ENCODE data around the gene MYL6B. TPM values are rescaled to one million over a fixed set of nuclear protein-coding genes. Genes with fewer than 3 reads are reported as not detected.
"Not testable (repeated sequence)": the region's sequence is repeated elsewhere in the genome, so short reads cannot be mapped to it uniquely, and the experiment has no call there.

MYL6B gene
- polyA plus RNA-seq, 1 donor (not counting 4 experiments of a cell fraction or from before 2014, with no cell fraction given) = 44.9 TPM

DNA sequence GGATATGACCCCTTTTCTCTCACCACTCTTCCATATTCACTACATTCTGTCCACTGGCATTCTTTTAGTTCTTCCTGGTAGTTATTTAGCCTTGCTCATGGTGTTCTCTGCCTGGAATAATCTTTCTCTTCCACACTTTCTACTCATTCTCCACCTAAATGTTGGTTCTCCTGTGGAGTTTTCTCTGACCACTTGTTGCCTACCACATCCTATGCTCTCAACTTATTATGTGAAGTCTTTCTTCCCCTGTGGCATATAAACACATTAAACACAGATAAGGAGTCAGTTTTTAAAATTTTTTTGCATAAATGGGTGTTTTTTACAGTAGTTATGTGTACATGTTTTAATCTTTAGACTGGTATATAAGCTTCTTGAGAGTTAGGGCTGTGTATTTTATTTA is 40.2 kb downstream of the MYL6B start:
- Histone ChIP-seq H3K9me3 (ENCODE audit: control insufficient read depth, low read depth, low read length) (no peaks in the 10 kb centered on the region), H3K79me2 (ENCODE audit: control insufficient read depth, insufficient read depth, low read length) (peaks cover 15% of the 10 kb centered on the region), H3K9me1 (ENCODE audit: control insufficient read depth, extremely low read depth, insufficient read depth, low read length) (no peaks in the 10 kb centered on the region), H3K27ac (ENCODE audit: control insufficient read depth, insufficient read depth, low read length) (no peak overlapping the region), H2AFZ (ENCODE audit: control insufficient read depth, low read length) (no peak overlapping the region), H4K20me1 (ENCODE audit: control insufficient read depth, extremely low read depth, insufficient read depth, low read length) (no peaks in the 10 kb centered on the region), H3K27me3 (ENCODE audit: control insufficient read depth, extremely low read depth, insufficient read depth, low read length) (no peaks in the 10 kb centered on the region), H3K4me2 (ENCODE audit: control insufficient read depth, extremely low read depth, insufficient read depth, low read depth, low read length) (no peak overlapping the region), H3K4me1 (ENCODE audit: control insufficient read depth, extremely low read depth, insufficient read depth, low read length) (peaks cover 10% of the 10 kb centered on the region), H3K36me3 (ENCODE audit: control insufficient read depth in 2 of 2, extremely low read depth in 1 of 2, insufficient read depth in 2 of 2, low read length in 2 of 2) (no peaks in the 10 kb centered on the region), H3K9ac (ENCODE audit: control insufficient read depth, extremely low read depth, insufficient read depth, low read length) (no peak overlapping the region), H3K4me3 (ENCODE audit: control insufficient read depth in 2 of 3, extremely low read depth in 1 of 3, insufficient read depth in 2 of 3, low read depth in 1 of 3, low read length in 3 of 3) (no peak overlapping the region)
- TF ChIP-seq, protein P1, sequence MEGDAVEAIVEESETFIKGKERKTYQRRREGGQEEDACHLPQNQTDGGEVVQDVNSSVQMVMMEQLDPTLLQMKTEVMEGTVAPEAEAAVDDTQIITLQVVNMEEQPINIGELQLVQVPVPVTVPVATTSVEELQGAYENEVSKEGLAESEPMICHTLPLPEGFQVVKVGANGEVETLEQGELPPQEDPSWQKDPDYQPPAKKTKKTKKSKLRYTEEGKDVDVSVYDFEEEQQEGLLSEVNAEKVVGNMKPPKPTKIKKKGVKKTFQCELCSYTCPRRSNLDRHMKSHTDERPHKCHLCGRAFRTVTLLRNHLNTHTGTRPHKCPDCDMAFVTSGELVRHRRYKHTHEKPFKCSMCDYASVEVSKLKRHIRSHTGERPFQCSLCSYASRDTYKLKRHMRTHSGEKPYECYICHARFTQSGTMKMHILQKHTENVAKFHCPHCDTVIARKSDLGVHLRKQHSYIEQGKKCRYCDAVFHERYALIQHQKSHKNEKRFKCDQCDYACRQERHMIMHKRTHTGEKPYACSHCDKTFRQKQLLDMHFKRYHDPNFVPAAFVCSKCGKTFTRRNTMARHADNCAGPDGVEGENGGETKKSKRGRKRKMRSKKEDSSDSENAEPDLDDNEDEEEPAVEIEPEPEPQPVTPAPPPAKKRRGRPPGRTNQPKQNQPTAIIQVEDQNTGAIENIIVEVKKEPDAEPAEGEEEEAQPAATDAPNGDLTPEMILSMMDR (optimal IDR thresholded peaks at IDR 0.05 in 1 of 3, IDR thresholded peaks at IDR 0.05 in 1 of 3, conservative IDR thresholded peaks at IDR 0.05 in 1 of 3; ENCODE audit: extremely low read depth in 1 of 3, insufficient read depth in 2 of 3, low read length in 3 of 3) = no peak
- no peak for TF ChIP-seq EZH2 (IDR thresholded peaks at IDR 0.05; ENCODE audit: low read length)
- DNase-seq (ENCODE audit: low read depth, low spot score) (no peak), FAIRE-seq (no peak)
- dilution Hi-C loops (cut with MboI; ENCODE audit: extremely low pct_ligation_motif_present, low sequenced_read_pairs) = no loop called here

- peaks cover 10% of the 10 kb centered on the region for H3K79me2 ChIP-seq (ENCODE audit: control insufficient read depth, insufficient read depth, low read length)
- H3K9me1 ChIP-seq (ENCODE audit: control insufficient read depth, extremely low read depth, insufficient read depth, low read length) = no peaks in the 10 kb centered on the region
- H2AFZ ChIP-seq (ENCODE audit: control insufficient read depth, low read length) = peak overlapping the region; percentile 83
- no peak overlapping the region for H3K4me2 ChIP-seq (ENCODE audit: control insufficient read depth, extremely low read depth, insufficient read depth, low read depth, low read length)
- TF ChIP-seq EZH2 (IDR thresholded peaks at IDR 0.05; ENCODE audit: low read length) = no peak
- TF ChIP-seq, protein P1 (optimal IDR thresholded peaks at IDR 0.05 in 1 of 3, IDR thresholded peaks at IDR 0.05 in 1 of 3, conservative IDR thresholded peaks at IDR 0.05 in 1 of 3; ENCODE audit: extremely low read depth in 1 of 3, insufficient read depth in 2 of 3, low read length in 3 of 3) = peak; percentile 59 to 82 (median 63)
- dilution Hi-C loops (cut with MboI; ENCODE audit: extremely low pct_ligation_motif_present, low sequenced_read_pairs) = no loop called here
- H3K4me3 ChIP-seq (ENCODE audit: control insufficient read depth in 2 of 3, extremely low read depth in 1 of 3, insufficient read depth in 2 of 3, low read depth in 1 of 3, low read length in 3 of 3) = no peak overlapping the region
- H3K36me3 ChIP-seq (ENCODE audit: control insufficient read depth in 2 of 2, extremely low read depth in 1 of 2, insufficient read depth in 2 of 2, low read length in 2 of 2) = no peaks in the 10 kb centered on the region
- H4K20me1 ChIP-seq (ENCODE audit: control insufficient read depth, extremely low read depth, insufficient read depth, low read length) = no peaks in the 10 kb centered on the region
- no peak overlapping the region for H3K27ac ChIP-seq (ENCODE audit: control insufficient read depth, insufficient read depth, low read length)
- H3K27me3 ChIP-seq (ENCODE audit: control insufficient read depth, extremely low read depth, insufficient read depth, low read length) = no peaks in the 10 kb centered on the region
- H3K9ac ChIP-seq (ENCODE audit: control insufficient read depth, extremely low read depth, insufficient read depth, low read length) = no peak overlapping the region
- peak; percentile 49 for FAIRE-seq
- peaks cover 5% of the 10 kb centered on the region for H3K4me1 ChIP-seq (ENCODE audit: control insufficient read depth, extremely low read depth, insufficient read depth, low read length)
- H3K9me3 ChIP-seq (ENCODE audit: control insufficient read depth, low read depth, low read length) = no peaks in the 10 kb centered on the region
- DNase-seq (ENCODE audit: low read depth, low spot score) = peak; percentile 49
Measured at GRCh38 chr12:56193025-56193578, 40.7 kb downstream of the MYL6B start.

DNA sequence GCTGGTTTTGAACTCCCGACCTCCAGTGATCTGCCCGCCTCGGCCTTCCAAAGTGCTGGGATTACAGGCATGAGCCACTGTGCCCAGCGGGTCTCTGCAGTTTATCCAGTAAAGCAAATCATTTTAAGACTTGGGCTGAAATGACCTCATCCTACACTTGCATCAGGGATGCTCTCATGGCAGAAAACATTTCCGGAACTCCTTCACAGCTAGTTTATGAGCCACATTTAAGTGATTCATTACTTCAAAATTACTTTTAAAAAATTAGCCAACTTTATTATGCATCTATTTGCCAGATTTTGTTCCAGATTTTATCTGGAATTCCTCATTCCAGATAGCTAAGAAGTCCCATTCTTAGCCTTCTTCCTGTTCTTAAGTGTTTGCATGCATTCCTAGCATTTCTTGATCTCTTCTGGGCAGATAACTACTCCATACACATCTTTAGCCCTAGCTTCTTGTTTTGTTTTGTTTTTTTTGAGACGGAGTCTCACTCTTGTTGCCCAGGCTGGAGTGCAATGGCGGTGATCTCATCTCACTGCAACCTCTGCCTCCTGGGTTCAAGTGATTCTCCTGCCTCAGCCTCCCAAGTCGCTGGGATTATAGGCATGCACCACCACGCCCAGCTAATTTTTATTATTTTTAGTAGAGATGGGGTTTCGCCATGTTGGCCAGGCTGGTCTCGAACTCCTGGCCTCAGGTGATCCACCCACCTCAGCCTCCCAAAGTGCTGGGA is 44.6 kb downstream of the MYL6B start:
- H2AFZ ChIP-seq (ENCODE audit: control insufficient read depth, low read length); H4K20me1 ChIP-seq (ENCODE audit: control insufficient read depth, extremely low read depth, insufficient read depth, low read length); H3K4me2 ChIP-seq (ENCODE audit: control insufficient read depth, extremely low read depth, insufficient read depth, low read depth, low read length); H3K9ac ChIP-seq (ENCODE audit: control insufficient read depth, extremely low read depth, insufficient read depth, low read length); H3K27ac ChIP-seq (ENCODE audit: control insufficient read depth, insufficient read depth, low read length); H3K27me3 ChIP-seq (ENCODE audit: control insufficient read depth, extremely low read depth, insufficient read depth, low read length); dilution Hi-C loops (cut with MboI; ENCODE audit: extremely low pct_ligation_motif_present, low sequenced_read_pairs); DNase-seq (ENCODE audit: low read depth, low spot score); H3K9me3 ChIP-seq (ENCODE audit: control insufficient read depth, low read depth, low read length); H3K79me2 ChIP-seq (ENCODE audit: control insufficient read depth, insufficient read depth, low read length); H3K4me3 ChIP-seq (ENCODE audit: control insufficient read depth in 2 of 3, extremely low read depth in 1 of 3, insufficient read depth in 2 of 3, low read depth in 1 of 3, low read length in 3 of 3); FAIRE-seq; H3K4me1 ChIP-seq (ENCODE audit: control insufficient read depth, extremely low read depth, insufficient read depth, low read length); H3K9me1 ChIP-seq (ENCODE audit: control insufficient read depth, extremely low read depth, insufficient read depth, low read length); H3K36me3 ChIP-seq (ENCODE audit: control insufficient read depth in 2 of 2, extremely low read depth in 1 of 2, insufficient read depth in 2 of 2, low read length in 2 of 2): not testable (repeated sequence)

Measured in keratinocyte (primary cell).